Fibroblast of villous mesenchyme (primary cell): ENCODE measurements around the gene SNX9. TPM values are rescaled to one million over a fixed set of nuclear protein-coding genes. Genes with fewer than 3 reads are reported as not detected.
"Not testable (repeated sequence)": the region's sequence is repeated elsewhere in the genome, so short reads cannot be mapped to it uniquely, and the experiment has no call there.

ENCODE experiments used
- DNase-seq: peaks from one replicate; pipeline ENCODE4 v3.0.0-alpha.2; 2010; ENCODE audit warnings: low read depth
- H3K4me3 ChIP-seq: 2 replicates; pipeline ENCODE4 v1.5.1; 2011; ENCODE audit warnings: low read depth, mild to moderate bottlenecking, low read length
- total RNA-seq: library from RNA; depleted of rRNA; stranded (reverse); fragments of >200 nt; gene quantifications from 2 replicates; pipeline ENCODE4 v1.2.3, GENCODE V29; 2012
- TF ChIP-seq, protein P1 (sequence below): IDR thresholded peaks from 2 replicates; pipeline ENCODE4 v1.5.1; 2012; ENCODE audit warnings: low read depth, mild to moderate bottlenecking, low read length; ENCODE audit not compliant: insufficient read depth

Gene SNX9
- total RNA-seq, 1 donor = 37.6 TPM

DNA sequence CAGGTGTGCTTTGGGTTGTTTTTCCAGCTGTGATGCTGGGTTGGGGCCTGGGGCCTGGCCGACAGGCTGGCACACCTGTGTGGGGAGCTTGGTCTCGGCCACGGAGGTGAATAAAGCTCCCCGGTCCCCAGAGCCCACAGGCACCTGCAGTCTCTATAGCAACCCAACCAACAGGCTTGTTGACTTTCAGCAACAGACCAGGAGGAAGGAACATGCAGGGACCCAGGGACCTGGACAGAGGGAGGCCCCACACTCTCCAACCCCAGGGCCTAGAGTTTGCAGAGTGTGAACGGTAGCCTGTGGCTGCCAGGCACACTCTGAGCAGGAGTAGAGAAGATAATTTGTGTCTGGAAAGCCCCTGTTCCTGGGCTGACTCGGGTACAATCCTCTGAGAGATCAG, 144.0 kb downstream of the SNX9 start:
- TF ChIP-seq, protein P1, sequence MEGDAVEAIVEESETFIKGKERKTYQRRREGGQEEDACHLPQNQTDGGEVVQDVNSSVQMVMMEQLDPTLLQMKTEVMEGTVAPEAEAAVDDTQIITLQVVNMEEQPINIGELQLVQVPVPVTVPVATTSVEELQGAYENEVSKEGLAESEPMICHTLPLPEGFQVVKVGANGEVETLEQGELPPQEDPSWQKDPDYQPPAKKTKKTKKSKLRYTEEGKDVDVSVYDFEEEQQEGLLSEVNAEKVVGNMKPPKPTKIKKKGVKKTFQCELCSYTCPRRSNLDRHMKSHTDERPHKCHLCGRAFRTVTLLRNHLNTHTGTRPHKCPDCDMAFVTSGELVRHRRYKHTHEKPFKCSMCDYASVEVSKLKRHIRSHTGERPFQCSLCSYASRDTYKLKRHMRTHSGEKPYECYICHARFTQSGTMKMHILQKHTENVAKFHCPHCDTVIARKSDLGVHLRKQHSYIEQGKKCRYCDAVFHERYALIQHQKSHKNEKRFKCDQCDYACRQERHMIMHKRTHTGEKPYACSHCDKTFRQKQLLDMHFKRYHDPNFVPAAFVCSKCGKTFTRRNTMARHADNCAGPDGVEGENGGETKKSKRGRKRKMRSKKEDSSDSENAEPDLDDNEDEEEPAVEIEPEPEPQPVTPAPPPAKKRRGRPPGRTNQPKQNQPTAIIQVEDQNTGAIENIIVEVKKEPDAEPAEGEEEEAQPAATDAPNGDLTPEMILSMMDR = no peak
- no peak overlapping the region for H3K4me3 ChIP-seq
- no peak for DNase-seq

DNA sequence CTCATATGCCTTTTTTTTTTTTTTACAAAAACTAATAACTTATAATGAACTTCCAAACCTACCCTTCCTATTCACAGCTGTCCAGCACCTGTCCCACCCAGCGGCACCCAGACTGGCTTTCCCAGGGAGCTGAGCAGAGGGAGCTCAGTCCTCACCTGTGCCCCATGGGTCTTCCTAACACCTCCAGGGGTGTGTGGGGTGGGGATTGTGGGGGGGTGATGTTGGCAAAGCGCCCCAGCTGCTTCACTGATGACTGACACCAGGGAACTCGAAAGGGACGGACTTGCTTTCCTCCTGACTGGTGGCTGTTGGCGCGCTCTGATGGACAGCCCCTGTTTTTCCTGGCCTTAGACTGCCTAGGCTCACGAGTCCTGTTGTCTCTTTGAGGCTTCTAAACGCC, 144.4 kb downstream of the SNX9 start:
- DNase-seq = no peak

GRCh38 chr6:157972177-157972576, 149.1 kb downstream of the SNX9 start:
- not testable (repeated sequence) for H3K4me3 ChIP-seq, DNase-seq

More for the DNA sequence above, 144.4 kb downstream of the SNX9 start:
- H3K4me3 ChIP-seq = no peak overlapping the region
- TF ChIP-seq, protein P1 = no peak

DNA sequence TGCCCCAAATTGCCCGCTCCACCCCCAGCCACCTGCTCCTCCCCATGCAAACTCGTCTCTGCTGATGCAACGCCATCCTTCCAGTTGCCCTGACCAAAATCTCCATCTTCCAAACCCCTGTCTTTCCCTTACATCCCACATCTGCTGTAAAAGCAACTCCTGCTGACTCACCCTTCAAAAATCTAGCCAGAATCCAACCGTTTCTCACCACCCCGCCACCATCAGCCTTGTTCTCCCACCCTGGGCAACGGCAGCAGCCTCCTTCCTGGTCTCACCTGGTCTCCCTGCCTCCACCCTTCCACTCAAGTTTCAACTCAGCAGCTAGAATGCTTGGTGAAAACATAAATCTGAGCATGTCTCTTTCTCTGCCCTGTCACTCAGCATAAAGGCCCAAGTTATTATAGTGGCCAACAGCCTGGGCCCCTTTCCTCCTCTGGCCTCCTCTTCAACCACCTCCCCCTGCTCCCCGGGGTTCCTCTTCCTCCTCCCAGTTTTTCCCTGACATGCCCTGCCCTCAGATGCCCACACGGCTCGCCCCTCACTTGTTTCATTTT, 151.4 kb downstream of the SNX9 start:
- DNase-seq = peak; percentile 34
- H3K4me3 ChIP-seq = no peak overlapping the region
- TF ChIP-seq, protein P1 = no peak

GRCh38 chr6:157974967-157975366, 151.9 kb downstream of the SNX9 start:
- TF ChIP-seq, protein P1 = no peak
- DNase-seq = no peak

GRCh38 chr6:157975456-157975855, 152.4 kb downstream of the SNX9 start:
- TF ChIP-seq, protein P1 = no peak
- DNase-seq = no peak
- no peak overlapping the region for H3K4me3 ChIP-seq

More at GRCh38 chr6:157974967-157975366, 151.9 kb downstream of the SNX9 start:
- no peak overlapping the region for H3K4me3 ChIP-seq

DNA sequence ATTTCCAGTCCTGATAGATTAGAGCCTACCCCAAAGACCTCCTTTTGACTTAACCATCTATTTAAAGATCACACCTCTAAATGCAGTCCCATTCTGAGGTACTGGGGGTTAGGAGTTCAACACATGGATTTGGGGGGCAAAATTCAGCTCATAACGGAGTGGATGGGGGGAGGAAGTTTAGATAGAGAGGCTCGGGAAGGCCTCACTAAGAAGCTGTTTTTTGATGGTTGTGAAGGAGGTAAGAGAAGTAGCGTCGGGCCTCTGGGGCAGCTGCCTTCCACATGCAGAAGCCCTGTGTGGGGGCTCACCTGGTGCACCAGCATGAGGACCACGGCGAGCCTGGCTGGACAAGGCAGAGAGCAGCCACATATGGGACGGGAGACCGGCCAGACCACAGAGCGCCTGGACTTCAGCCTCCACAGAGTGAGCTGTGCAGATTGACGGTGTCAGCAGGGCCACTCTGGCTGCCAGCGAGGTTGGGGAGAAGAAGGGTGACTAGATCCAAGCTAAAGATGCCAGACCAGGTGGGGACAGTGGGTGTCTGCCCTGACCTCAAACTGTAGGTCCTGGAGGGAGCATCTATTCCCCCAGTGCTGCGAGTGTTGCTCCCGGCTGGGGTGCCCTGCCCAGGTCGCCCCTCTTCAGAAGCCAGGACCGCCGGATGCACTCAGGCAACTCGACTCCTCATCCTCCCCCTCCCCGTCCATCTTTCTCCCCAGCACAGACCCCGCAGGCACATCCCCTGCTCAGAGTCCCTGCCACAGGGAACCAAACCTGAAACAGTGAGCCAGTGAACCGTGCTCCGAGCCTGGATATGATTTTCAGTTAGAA, 153.5 kb downstream of the SNX9 start:
- TF ChIP-seq, protein P1 = no peak
- DNase-seq = no peak
- H3K4me3 ChIP-seq = no peak overlapping the region
